Myocyte (in vitro differentiated cells): ENCODE data around the gene FOXK1. TPM values are rescaled to one million over a fixed set of nuclear protein-coding genes. Genes with fewer than 3 reads are reported as not detected.
A peak's percentile ranks its signal among the peaks of the same experiment; 100 is the strongest.

Experiments
- DNase-seq: peaks from one replicate; pipeline ENCODE4 v3.0.0-alpha.2; 2012; ENCODE audit warnings: low read depth
- total RNA-seq: library from RNA; depleted of rRNA; stranded (reverse); fragments of >200 nt; gene quantifications from 2 replicates; pipeline ENCODE4 v1.2.3, GENCODE V29; 2014

FOXK1 gene
- total RNA-seq, 1 donor from 2014 or later = 25.2 TPM

- DNase-seq = no peak
Measured at GRCh38 chr7:4694305-4694704, 12.2 kb downstream of the FOXK1 start.

- DNase-seq = no peak
Measured at GRCh38 chr7:4698707-4699275, 16.7 kb downstream of the FOXK1 start.

GRCh38 chr7:4699841-4700240 is 17.7 kb downstream of the FOXK1 start:
- DNase-seq = no peak

DNA sequence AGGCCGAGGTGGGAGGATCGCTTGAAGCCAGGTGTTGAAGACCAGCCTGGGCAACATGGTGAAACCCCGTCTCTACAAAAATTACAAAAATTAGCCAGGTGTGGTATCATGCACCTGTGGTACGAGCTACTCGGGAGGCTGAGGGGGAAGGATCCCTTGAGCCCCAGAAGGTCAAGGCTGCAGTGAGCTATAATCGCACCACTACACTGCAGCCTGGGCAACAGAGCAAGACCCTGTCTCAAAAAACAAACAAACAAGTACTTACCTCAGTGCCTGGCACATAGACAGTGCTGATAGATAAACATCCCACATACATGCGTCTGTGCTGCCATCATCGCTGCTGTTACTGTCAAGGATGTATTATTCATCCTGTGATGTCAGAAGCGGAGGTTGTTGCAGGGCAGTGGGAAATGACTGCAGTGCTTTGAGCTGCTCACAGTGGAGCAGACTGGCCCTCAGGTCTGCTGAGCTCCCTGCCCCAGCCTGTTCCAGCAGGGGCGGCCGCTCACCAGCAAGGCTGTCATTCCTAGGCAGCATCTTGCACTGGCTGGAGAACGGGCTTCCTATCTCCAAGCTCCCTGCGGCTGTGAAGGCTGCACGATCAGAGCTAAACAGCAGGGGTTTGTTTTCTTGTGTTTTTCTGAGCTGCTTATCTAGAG is 18.6 kb downstream of the FOXK1 start:
- DNase-seq = no peak

DNA sequence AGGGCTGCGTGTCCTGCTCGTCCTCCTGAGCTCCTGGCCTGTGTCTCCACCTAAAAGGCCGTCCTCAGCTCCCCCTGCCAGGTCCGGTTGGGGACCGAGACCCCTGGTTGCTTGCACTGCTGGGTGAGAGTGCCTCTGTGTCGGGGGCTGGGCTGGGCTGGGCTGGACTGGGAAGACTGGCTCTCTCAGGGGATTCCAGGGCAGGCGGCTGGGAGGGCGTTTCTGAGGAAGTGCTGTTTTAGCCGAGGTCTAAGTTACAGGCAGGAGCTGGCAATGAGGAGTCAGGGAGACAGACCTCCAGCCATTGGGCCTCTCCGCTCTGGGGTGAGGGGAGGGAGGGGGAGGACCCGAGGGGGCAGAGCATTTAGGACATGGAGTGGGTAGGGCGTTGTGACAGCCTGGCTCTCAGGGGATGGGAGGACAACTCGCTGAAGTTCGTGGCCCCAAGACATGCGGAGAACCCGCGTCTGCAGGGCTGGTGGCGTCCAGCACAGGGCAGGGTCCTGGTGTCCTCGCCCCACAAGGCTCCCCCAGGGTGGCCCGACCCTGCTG is 20.9 kb downstream of the FOXK1 start:
- DNase-seq = no peak

- no peak for DNase-seq
Measured at GRCh38 chr7:4703532-4703931, 21.4 kb downstream of the FOXK1 start.

DNA sequence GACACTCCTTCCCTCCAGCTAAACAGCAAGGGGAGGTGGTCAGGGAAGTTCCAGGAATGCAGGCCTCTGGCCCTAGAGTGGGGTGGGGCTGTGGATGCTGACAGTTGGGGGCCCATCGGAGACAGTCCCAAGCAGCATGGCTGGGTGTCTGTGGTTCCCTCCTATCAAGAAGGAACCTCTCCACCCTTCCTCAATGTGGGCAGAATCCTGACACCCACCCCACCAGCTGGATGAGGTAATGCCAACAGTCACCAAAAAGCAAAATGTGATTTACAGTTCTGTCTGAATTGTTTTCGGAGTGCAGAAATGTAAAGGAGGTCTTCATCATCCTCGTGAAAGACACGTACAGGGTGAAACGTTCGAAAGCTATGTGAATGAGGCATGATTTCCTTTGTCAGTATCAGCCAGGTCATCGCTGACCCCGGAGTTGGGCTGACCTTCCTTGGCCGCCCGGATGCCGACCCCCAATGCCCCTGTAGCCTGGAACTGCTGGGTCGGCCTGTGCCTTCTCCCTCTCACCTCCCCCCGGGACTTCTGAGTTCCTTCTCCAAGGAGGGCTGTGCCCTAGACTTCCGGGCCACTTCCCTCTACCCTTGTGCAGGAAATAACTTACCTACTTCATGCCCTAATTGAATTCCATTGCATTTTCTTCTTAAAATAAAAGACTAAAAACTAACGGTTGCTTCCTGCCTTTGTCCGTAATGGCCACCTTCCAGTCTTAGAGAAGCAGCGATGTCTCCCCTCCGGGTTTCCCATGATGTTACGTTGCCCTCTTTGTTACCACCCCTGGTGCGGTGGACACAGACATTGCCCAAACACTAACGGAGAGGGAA is 24.5 kb downstream of the FOXK1 start:
- DNase-seq = no peak

DNA sequence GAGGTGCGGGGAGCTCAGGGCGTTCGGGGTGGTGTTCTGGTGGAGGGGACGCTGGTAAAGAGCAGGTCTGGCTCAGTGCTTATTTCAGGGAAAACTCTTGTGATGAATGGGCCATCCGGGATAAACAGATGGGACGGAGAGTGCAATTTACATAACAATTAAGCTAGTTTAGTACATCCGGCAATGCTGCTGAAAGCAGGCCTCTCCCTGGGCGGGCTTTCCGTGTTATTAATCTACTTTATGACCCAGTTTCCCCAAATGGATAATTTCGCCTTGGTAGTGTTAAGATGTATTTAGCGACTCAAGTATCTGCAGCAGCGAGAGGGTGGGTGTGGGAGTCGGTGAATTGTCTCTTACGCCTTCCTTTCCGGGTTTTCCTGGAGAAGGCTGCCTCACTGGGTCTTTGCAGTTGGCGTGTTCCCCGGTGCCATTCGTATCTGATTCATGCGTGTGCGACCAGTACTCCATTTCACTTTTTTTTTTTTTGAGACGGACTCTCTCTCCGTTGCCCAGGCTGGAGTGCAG is 25.2 kb downstream of the FOXK1 start:
- DNase-seq = no peak

DNA sequence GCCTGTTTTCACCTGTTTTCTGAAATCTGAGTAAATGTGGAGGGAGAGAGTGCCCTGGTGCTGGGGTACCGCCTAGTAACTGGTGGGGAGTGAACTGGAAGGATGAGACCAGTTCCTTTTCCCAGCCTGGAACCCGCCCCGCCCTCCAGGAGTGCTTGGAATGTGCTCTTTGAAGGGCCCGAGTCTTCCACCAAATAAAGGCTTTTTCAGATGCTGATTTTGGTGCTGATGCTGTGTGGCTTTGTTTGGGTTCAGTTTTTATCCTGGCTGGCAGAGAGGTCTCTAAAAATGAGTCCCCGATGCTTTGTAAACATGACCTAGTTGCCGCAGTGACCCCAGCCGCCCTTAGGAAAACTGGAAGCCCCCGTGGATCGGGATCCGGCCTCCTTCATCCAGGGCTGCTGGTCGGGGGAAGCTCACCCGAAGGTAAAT is 25.9 kb downstream of the FOXK1 start:
- no peak for DNase-seq

GRCh38 chr7:4709187-4709586 is 27.1 kb downstream of the FOXK1 start:
- DNase-seq = no peak

DNA sequence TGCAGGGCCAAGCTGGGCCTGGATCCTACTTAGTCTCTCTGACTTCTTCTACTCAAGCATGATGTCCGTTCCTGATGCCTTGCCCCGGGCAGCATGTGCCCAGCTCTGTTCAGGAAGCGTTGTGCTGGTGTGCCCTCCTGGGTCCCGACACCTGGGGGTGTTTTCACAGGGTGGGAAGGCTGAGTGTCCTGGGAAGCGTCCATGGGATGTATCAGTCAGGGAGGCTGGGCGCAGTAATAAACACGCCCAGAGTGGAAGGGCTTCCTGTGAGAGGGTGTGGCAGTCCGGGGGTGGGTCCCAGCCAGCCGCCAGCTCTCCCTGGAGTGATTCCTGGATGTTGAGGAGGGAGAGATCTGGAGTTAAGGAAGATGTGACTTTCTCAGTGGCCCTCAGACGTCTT is 29.0 kb downstream of the FOXK1 start:
- no peak for DNase-seq

DNA sequence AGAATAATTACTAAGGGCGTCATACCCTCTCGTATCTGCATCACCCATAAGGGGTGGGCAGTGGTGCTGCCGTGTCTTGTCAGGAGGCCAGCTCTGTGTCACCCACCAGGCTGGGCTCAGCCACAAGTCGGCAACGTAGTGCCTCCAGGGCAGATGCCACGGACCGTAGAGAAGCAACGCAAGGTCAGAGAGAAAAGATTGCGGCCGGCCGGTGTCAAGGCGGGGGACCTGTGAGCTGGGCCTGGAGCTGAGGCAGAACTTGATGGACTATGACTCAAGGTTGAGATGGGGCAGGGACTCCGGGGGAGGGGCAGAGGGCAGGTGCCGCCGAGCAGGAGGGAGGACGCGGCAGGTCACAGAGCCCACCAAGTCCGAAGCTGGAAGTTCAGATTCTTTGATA is 29.5 kb downstream of the FOXK1 start:
- DNase-seq = no peak

- DNase-seq = peak; percentile 33
Measured at GRCh38 chr7:4712281-4713182, 30.4 kb downstream of the FOXK1 start.

DNA sequence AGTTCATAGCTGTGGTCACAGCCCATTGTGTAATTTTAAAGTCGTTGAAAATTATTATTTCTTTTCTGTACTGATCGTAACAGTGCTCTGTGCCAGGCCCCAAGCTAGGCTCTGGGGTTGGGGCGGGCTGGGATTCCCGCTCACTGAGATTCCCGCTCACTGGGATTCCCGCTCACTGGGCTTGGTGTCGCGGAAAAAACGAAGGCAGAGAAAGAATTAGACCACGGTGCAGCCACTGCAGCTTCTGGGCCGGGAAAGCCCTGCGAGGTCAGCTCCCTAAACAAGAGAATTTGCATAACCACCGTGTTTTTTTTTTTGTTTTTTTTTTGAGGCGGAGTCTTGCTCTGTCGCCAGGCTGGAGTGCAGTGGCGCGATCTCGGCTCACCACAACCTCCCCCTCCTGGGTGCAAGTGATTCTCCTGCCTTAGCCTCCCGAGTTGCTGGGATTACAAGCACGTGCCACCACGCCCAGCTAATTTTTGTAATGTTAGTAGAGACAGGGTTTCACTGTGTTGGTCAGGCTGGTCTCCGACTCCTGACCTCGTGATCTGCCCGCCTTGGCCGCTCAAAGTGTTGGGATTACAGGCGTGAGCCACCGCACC is 31.2 kb downstream of the FOXK1 start:
- DNase-seq = peak; percentile 22

GRCh38 chr7:4714161-4714700 is 32.1 kb downstream of the FOXK1 start:
- DNase-seq = no peak

DNA sequence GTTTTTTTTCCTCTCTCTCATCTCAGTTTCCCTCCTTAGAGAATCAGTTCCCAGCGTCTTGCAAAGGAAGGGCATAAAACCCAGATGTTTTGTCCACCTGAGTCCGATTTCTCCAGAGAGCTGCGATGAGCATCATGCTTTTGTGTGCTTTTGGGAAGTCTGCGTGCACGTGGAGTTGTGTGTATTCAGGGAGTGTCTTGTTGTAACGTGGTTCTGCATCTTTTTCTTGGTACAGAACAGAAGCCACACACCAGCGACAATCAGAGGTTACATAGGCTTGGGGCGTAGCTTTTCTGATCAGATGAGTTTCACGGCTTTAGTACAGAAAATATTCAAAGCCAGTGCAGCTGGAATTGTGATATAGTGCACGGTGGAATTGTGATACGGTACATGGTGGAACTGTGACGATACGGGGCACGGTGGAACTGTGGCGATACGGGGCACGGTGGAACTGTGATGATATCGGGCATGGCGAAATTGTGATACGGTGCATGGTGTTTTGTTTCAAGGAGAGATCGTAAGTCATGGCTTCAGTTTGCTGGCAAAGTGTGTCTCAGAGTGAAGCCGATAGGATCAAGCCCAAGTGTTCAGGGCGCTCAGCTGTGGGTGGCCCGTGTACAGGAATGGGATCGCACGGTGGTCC is 32.8 kb downstream of the FOXK1 start:
- no peak for DNase-seq

DNA sequence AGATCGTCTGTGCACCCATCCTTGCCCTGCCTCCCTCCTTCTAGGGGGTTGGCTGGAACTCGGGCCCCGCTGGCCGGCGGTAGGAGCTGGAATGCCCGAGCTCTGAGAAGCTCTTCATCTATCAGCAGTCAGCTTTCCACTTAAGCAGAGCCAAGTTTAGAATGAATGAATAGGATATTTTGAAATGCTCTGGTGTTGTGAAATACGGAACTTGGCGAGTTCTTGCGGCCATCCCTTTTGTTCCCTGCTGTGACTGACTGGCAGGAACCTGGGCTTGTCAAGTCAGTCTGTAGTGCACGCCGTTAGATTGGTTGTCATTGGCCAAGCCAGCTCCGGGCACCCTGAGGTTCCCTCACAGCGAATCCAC is 33.3 kb downstream of the FOXK1 start:
- peak; percentile 39 for DNase-seq

- DNase-seq = no peak
Measured at GRCh38 chr7:4716946-4717795, 35.1 kb downstream of the FOXK1 start.

- no peak for DNase-seq
Measured at GRCh38 chr7:4718075-4718474, 36.0 kb downstream of the FOXK1 start.
